Upper lobe of left lung (tissue), 4 donors: ENCODE measurements around the gene BAIAP2L1.

Experiments used
- POLR2AphosphoS5 ChIP-seq, 2 donors: sonication (generic); formaldehyde crosslinking; IDR thresholded peaks; one replicate each; pipeline ENCODE4 v1.5.1; 2017; ENCODE audit warnings: antibody characterized with exemption in 2 of 2
- TF ChIP-seq, protein P1 (sequence below), 6 experiments: fragments of 450-650 bp in 4 of 6; fragments of 200-600 bp in 2 of 6; sonication (generic) in 2 of 6; IDR thresholded peaks; one replicate each; pipeline ENCODE4 v1.5.1; 2016 to 2019; ENCODE audit warnings: antibody characterized with exemption in 6 of 6

DNA sequence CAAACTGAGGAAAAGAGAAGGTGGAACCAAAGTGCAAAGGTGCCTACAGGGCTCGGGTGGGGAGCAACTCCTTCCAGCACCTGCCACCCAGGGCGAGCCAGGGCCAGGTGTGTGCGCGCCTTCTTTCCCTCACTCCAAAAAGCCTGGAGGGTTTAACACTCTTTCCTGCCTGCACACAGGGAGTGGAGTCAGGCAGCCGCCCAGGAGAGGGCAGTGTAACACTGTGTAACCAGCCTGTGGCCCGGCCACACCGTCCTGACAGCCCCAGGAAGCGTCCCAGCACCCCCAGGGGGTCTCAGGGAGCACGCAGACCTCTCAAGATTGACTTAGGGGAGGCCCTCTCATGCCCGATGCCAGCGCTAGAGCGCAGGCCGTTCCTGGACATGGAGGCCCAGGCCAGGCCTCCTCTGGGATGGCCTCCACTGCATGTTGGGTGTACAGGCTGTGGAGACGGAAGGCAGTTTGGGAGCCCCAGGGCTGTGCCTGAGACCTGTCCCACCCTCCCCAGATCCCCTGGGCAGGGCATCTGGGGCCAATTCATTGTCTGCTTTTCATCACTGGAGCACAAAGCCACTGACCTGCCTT lies 106.0 kb downstream of the BAIAP2L1 start:
- TF ChIP-seq, protein P1, sequence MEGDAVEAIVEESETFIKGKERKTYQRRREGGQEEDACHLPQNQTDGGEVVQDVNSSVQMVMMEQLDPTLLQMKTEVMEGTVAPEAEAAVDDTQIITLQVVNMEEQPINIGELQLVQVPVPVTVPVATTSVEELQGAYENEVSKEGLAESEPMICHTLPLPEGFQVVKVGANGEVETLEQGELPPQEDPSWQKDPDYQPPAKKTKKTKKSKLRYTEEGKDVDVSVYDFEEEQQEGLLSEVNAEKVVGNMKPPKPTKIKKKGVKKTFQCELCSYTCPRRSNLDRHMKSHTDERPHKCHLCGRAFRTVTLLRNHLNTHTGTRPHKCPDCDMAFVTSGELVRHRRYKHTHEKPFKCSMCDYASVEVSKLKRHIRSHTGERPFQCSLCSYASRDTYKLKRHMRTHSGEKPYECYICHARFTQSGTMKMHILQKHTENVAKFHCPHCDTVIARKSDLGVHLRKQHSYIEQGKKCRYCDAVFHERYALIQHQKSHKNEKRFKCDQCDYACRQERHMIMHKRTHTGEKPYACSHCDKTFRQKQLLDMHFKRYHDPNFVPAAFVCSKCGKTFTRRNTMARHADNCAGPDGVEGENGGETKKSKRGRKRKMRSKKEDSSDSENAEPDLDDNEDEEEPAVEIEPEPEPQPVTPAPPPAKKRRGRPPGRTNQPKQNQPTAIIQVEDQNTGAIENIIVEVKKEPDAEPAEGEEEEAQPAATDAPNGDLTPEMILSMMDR (IDR thresholded peaks at IDR 0.05): peak in 5 of 6 experiments; percentile 49 to 78 (median 63)
- no peak for TF ChIP-seq POLR2AphosphoS5 (IDR thresholded peaks at IDR 0.05)
